ENCODE data around the gene ZNF879.

DNA sequence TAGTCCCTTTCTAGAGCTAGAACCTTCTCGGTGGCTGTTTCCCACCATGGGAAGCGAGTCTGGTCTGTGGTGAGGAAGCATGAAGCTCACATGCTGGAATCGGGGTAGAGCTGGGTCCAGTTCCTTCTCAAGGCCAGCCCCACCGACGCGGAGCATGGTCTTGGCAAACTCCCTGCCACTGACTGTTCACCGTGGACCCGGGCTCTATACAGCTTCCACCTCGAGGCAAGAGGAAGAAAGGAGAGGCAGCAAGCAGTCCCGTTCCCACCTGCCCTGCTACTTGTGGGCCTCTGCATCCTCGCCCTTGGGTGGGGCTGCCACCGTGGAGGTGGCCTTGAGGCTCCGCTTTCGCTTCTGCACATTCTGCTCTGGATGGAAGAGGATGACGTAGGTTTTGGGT is 42.2 kb upstream of the ZNF879 start:
- TF ChIP-seq, protein P1, sequence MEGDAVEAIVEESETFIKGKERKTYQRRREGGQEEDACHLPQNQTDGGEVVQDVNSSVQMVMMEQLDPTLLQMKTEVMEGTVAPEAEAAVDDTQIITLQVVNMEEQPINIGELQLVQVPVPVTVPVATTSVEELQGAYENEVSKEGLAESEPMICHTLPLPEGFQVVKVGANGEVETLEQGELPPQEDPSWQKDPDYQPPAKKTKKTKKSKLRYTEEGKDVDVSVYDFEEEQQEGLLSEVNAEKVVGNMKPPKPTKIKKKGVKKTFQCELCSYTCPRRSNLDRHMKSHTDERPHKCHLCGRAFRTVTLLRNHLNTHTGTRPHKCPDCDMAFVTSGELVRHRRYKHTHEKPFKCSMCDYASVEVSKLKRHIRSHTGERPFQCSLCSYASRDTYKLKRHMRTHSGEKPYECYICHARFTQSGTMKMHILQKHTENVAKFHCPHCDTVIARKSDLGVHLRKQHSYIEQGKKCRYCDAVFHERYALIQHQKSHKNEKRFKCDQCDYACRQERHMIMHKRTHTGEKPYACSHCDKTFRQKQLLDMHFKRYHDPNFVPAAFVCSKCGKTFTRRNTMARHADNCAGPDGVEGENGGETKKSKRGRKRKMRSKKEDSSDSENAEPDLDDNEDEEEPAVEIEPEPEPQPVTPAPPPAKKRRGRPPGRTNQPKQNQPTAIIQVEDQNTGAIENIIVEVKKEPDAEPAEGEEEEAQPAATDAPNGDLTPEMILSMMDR (IDR thresholded peaks at IDR 0.05) = no peak
- TF ChIP-seq POLR2A (IDR thresholded peaks at IDR 0.05) = no peak
